ENCODE data around the gene EFCAB11.

DNA sequence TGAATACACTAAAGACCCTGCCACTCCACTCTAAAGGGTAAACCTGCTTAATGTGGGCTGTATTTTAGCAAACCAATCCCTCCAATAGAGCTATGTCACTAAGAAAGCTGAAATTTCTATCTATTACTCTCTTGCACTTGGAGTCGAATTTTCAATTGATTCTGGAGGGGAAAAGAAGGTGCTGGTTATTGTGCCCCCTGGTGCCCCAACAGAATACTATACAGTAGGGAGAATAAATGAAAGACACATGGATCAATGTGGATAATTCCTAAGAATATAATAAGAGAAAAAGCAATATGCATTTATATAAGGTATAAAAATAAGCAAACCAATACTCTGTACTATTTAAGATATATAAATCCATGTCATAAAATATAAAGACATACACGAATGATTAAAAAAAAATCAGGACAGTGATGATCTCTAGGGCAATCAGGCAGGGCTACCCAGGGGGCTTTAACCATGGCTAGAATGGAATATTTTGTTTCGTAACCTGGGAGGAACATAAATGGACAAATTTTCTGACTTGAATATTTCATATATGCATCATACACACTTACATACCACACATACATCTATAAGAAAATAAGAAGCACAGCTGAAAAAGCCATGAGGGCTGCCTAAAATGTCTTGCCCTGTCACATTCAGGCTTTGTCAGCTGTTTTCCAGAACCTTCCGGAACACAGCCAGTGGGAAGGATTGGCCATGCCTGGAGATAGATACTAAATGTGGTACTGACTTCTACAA is 54.4 kb downstream of the EFCAB11 start:
- no peak for TF ChIP-seq SUZ12 (IDR thresholded peaks at IDR 0.05; ENCODE audit: extremely low read depth, insufficient read depth, insufficient read length)
- no peak for TF ChIP-seq YY1 (IDR thresholded peaks at IDR 0.05; ENCODE audit: insufficient read depth, insufficient read length)
- no peak for TF ChIP-seq ZNF274 (IDR thresholded peaks at IDR 0.05; ENCODE audit: low read depth, low read length)
